ENCODE measurements around the gene SHISA5.

GRCh38 chr3:48435223-48435595, 68.8 kb downstream of the SHISA5 start:
- TF ChIP-seq CTCF (IDR thresholded peaks at IDR 0.05; ENCODE audit: low read depth, low read length, missing input control): no peak
- no peak for TF ChIP-seq MAX (IDR thresholded peaks at IDR 0.05)
